GM19468 (cell line): ENCODE measurements around the gene CITED4.

Experiments
- ATAC-seq: cut with Tn5 transposase; IDR thresholded peaks from one replicate; pipeline ENCODE4 v1.9.1; 2021; ENCODE audit warnings: mild to moderate bottlenecking, moderate library complexity, moderate number of reproducible peaks; ENCODE audit not compliant: unreplicated experiment; ENCODE audit errors: extremely low read depth

Gene CITED4

GRCh38 chr1:40856116-40856515, 6.0 kb downstream of the CITED4 start:
- ATAC-seq, result no peak

- no peak for ATAC-seq
Observed at GRCh38 chr1:40855513-40855912, 6.7 kb downstream of the CITED4 start.

- no peak for ATAC-seq
Observed at GRCh38 chr1:40853885-40854170, 8.3 kb downstream of the CITED4 start.

- ATAC-seq, result no peak
Observed at GRCh38 chr1:40853113-40853884, 8.9 kb downstream of the CITED4 start.

- no peak for ATAC-seq
Observed at GRCh38 chr1:40851643-40852042, 10.5 kb downstream of the CITED4 start.

- ATAC-seq, result peak; percentile 67
Observed at GRCh38 chr1:40849801-40850592, 12.2 kb downstream of the CITED4 start.

- no peak for ATAC-seq
Observed at GRCh38 chr1:40848530-40849189, 13.5 kb downstream of the CITED4 start.

- ATAC-seq, result no peak
Observed at GRCh38 chr1:40847023-40847745, 15.0 kb downstream of the CITED4 start.

GRCh38 chr1:40845895-40846294, 16.3 kb downstream of the CITED4 start:
- no peak for ATAC-seq

GRCh38 chr1:40844887-40845878, 17.0 kb downstream of the CITED4 start:
- no peak for ATAC-seq

GRCh38 chr1:40844079-40844478, 18.1 kb downstream of the CITED4 start:
- ATAC-seq, result no peak

GRCh38 chr1:40842691-40843090, 19.5 kb downstream of the CITED4 start:
- ATAC-seq, result no peak

- no peak for ATAC-seq
Observed at GRCh38 chr1:40842207-40842606, 20.0 kb downstream of the CITED4 start.

GRCh38 chr1:40841602-40842001, 20.6 kb downstream of the CITED4 start:
- ATAC-seq, result no peak

GRCh38 chr1:40840526-40841323, 21.4 kb downstream of the CITED4 start:
- peak; percentile 39 for ATAC-seq

- no peak for ATAC-seq
Observed at GRCh38 chr1:40839943-40840335, 22.2 kb downstream of the CITED4 start.

GRCh38 chr1:40838980-40839942, 22.9 kb downstream of the CITED4 start:
- no peak for ATAC-seq
